NCI-H748 (cell line): ENCODE data around the gene CARD10.
A peak's percentile ranks its signal among the peaks of the same experiment; 100 is the strongest.

Experiments used
- DNase-seq: peaks from one replicate; lab custom pipeline; 2025; ENCODE audit not compliant: unreplicated experiment; lab: John Stamatoyannopoulos, UW

The CARD10 gene

GRCh38 chr22:37519268-37520195, at the start of gene CARD10:
Gene CARD10, minus strand, starts transcription at chr22:37519415. Its CDS starts 215 bp downstream, at chr22:37519200.
- peak; percentile 59 for DNase-seq

DNA sequence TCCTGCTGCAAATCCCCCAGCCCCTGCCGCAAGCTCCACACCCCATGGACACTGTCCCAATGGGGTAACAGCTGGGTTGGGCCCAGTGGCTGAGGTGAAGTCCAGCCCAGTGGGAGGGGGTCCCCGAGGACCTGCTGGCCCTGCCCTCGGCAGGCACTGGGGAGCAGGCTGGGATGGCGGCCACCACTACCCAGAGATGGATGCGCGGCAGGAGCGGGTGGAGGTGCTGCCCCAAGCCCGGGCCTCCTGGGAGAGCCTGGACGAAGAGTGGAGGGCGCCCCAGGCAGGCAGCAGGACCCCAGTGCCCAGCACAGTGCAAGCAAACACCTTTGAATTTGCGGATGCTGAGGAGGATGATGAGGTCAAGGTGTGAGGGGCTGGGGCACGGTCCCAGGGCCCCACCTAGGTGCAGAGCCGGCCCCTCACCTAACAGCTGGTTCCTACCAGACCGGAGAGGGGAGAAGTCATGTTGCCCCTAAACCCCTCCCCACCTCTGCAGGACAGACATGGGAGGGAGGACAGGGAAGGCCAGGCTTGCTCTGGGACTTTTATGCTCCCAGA, 49.3 kb upstream of the CARD10 start:
- DNase-seq, result no peak

DNA sequence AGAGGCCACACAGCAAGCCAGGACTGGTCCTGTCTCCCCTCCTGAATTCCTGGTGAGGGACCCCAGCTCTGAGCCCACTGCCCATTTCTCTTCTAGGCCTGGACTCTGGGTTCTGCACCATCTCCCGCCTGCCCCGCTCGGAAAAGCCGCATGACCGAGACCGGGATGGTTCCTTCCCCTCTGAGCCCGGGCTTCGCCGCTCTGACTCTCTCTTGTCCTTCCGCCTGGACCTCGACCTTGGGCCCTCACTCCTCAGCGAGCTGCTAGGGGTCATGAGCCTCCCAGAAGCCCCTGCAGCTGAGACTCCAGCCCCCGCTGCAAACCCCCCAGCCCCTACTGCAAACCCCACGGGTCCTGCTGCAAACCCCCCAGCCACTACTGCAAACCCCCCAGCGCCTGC, 48.8 kb upstream of the CARD10 start:
- DNase-seq, result no peak

GRCh38 chr22:37566903-37567798, 47.9 kb upstream of the CARD10 start:
- peak; percentile 56 for DNase-seq

DNA sequence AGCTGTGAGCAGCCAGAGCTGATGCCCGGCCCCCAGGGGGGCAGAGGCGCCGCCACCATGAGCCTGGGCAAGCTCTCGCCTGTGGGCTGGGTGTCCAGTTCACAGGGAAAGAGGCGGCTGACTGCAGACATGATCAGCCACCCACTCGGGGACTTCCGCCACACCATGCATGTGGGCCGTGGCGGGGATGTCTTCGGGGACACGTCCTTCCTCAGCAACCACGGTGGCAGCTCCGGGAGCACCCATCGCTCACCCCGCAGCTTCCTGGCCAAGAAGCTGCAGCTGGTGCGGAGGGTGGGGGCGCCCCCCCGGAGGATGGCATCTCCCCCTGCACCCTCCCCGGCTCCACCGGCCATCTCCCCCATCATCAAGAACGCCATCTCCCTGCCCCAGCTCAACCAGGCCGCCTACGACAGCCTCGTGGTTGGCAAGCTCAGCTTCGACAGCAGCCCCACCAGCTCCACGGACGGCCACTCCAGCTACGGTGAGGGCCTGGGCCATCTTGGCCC, 47.2 kb upstream of the CARD10 start:
- no peak for DNase-seq

GRCh38 chr22:37565830-37566229, 46.6 kb upstream of the CARD10 start:
- no peak for DNase-seq

GRCh38 chr22:37564111-37564711, 45.0 kb upstream of the CARD10 start:
- no peak for DNase-seq

DNA sequence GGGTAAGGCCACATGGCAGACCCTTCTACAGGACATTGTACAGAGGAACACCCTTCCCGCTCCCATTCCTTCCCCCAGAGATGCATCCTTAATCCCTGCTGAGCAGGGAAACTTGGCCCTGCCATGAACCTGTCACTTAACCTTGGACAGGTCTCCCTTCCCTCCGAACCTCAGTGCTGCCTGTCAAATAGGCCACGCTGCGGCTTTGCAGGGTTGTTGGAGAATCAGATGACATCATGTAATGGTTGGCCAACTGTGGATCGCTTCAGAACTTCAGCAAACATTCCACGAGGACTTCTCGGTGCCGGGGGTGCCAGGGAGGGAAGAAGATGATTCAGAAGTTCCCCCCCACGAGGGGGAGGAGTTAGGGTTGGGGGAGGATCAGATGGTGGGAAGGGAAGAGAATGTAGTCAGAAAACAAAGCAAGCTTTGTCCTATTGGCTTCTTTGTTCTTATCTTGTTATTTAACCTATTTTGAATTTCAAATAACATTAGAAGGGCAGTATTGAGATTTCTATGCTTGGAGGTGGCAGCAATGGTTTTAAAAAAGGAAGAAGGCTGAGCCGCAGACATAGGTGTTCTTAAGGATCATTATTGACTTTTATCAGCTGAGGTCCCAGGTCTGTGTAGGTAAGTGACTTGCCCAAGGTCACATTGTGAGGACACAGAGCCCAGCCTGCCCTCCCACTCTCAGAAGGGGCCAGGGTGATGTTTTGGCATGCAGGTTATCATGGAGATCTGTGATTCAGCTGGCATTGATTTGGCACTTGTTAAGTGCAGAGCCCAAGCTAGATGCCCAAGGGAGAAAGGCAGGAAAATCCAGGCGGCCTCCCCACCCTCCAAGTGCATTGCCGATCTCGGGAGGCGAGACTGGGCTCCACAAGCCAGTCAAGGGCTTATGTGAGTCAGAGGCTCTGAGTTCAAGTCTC, 44.2 kb upstream of the CARD10 start:
- no peak for DNase-seq

- DNase-seq, result no peak
These were observed 43.0 kb upstream of the CARD10 start for GRCh38 chr22:37562049-37562875.

DNA sequence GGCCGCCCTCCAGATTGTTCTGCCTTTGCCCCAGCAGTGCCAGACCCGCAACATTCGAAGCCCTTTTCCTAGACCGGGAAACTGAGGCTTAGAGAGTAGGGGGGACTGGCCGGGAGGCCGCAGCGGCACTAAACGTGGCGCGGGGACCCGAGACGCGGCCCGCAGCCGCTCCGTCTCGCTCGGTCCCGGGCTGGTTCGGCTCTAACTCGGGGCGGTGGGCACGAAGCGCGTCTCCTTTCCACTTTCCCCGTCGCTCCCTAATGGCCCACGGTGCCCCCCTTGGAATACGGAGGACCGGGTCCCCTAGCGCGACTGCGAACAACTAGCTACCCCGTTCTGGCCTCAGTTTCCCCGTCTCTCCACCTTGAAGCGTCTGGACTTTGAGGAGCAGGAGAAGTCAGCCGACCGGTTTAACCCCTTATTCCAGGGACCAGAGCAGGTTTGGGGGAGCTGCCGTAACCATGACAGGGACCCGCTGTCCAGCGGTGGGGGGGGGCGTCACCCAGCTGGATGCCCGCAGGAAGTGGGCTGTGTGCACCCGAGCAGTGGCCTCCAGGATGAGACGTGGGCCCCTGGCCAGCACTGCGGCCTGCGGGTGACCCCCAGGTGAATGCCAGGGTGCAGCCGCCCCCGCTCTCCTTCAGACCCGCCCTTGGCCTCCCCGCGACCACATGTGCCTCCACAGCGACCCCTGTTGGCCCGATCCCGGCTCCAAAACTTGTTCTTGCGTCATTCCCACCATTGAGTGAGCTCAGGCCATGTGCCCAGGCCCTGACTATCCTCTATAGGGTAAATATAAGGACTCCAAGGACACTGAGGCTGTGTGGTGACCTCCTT, 42.2 kb upstream of the CARD10 start:
- DNase-seq, result peak; percentile 44

DNA sequence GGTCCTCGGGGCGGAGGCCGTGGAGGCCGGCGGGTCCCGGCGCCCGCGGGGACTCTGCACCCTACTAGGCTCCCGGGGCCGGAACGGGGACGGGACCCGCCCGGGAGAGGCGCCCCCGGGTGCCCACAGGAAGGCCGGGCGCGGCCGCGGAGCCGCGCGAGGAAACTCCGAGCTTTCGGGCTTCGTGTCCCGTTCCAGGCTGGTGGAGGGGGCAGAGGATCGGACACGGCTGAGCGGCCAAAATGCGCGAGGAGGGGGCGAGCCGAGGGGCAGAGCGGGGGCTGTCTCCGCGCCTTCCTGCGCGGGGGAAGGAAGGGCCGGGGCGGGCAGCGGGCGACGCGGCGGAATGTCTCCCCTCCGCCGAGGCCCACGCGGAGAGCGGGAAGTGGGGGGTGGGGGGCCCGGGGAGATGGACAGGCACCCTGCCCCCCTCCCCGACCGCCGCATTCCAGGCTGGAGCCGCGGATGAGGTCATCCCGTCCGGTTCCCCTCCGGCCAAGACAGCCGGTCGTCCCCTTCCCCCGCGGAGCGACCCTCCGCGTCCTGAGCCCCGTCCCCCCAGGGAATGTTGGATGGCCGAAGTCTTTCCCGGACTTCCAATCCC, 41.5 kb upstream of the CARD10 start:
- DNase-seq, result no peak

DNA sequence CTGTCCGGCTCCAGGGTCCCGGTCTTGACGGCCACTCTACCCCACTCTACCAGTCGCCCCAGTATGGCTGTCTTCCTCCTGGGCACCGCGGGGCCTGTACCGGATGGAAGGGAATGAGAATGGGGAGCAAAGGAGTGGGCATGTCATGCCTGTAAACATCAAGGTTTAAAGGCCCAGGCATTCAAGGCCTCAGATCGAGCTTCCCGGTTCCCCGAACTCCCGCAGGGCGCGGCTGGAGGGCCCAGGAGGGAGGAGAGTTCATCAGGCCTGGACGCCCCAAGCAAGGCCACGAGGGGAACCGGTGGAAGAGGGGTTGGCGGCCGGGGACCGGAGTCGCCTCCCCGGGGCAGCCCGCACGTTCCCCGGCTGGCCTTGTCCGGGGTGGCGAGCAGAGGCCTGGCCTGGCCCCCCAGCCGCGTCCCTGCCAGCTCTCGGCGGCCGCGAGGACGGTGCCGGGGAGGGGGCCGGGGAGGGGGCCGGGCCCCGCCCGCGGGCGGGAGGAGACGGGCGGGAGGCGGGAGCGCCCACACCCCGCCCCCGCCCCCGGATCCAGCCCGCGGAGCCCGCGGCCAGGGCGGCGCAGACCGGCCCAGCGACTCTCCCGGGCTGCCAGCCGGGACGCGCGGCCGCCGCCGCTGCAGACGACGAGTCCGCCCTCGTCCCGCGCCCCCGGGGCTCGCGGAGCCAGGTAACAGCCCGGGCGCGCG, 40.8 kb upstream of the CARD10 start, which contains the start of gene CDC42EP1:
Gene CDC42EP1, plus strand, starts transcription at position 580 of the 707 bp plus-strand sequence. CDS start 5,870 bp downstream, outside the sequence.
- DNase-seq, result no peak

GRCh38 chr22:37559521-37559900, 40.3 kb upstream of the CARD10 start:
- DNase-seq, result no peak

GRCh38 chr22:37558815-37559214, 39.6 kb upstream of the CARD10 start:
- no peak for DNase-seq

DNA sequence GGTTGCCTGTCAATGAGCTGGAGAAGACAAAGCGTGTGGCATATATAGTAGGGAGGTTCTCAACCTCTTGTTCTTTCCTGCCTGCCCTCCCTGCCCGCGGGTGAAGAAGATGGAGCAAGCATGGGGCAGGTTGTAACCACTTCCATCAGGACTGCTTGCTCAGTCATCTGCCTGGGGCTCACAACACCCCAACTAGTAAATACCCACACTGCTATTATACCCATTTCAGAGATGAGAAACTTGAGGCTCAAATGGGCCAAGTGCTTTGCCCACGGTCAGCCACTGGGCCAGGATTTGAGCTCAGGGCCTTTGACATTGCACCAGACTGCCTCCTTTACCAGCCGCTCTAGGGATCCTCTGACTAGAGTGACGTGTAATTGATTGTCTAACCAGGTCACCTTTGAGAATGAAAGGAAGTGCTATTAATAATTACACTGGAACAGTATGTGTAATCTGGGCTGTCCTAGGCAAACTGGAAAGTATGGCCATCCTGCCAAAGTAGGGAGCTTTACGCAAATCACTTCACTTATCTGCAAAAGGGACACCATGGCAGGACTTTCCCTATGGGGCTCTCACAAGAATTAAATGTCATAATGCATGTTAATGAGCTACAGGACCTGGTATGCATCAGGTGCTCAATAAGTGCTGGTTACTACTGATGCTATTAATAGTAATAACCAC, 38.2 kb upstream of the CARD10 start:
- no peak for DNase-seq

DNA sequence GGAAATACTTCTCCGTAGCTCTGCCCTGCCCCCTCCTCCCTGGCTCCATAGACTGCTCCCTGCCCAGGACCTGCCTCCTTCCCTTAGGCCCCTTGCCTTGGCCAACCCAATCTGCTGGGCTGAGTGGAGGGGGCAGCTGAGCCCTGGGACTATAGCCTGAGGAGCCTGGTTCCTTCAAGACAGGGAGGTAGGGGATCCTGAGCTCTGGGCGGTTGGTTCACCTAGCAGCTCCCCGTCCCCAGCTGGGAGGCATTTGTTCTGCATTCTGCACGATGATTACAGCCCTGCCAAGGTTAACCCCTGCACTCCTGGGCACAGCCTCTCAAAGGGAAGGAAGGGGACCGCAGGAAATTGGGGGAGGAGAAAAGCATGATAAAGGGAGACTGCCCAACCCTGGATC, 37.5 kb upstream of the CARD10 start:
- no peak for DNase-seq
